CD8-positive, alpha-beta memory T cell (primary cell): ENCODE measurements around the gene HSFX1. TPM values are rescaled to one million over a fixed set of nuclear protein-coding genes. Genes with fewer than 3 reads are reported as not detected.
"Not testable (repeated sequence)": the region's sequence is repeated elsewhere in the genome, so short reads cannot be mapped to it uniquely, and the experiment has no call there.

Experiments
- CTCF ChIA-PET: fragments of 350-600 bp; sonication (Branson Sonifier 250); formaldehyde crosslinking; loops from one replicate; lab custom pipeline; 2021; ENCODE audit warnings: antibody characterized with exemption; lab: Charles Lee
- POLR2A ChIA-PET: fragments of 350-600 bp; sonication (Branson Sonifier 250); formaldehyde crosslinking; loops from one replicate; lab custom pipeline; 2021; ENCODE audit warnings: antibody characterized with exemption; lab: Charles Lee
- DNase-seq, 5 donors: peaks; one replicate each; pipeline versions ENCODE4 v3.0.0 to v3.0.0-alpha.2; 2020 to 2022; ENCODE audit warnings: mixed read lengths in 1 of 5
- H3K27ac ChIP-seq: one replicate; pipeline ENCODE4 v1.7.0; 2013; ENCODE audit warnings: low read depth, mild to moderate bottlenecking, low read length, moderate library complexity
- H3K27me3 ChIP-seq: 2 replicates; pipeline ENCODE4 v1.7.0; 2013; ENCODE audit warnings: low read length, mild to moderate bottlenecking; ENCODE audit not compliant: insufficient read depth, poor library complexity, severe bottlenecking
- H3K36me3 ChIP-seq: 2 replicates; pipeline ENCODE4 v1.7.0; 2013; ENCODE audit warnings: mild to moderate bottlenecking, low read length, moderate library complexity; ENCODE audit not compliant: insufficient read depth
- H3K4me1 ChIP-seq: 2 replicates; pipeline ENCODE4 v1.7.0; 2013; ENCODE audit warnings: mild to moderate bottlenecking, low read length, moderate library complexity; ENCODE audit not compliant: insufficient read depth
- H3K4me3 ChIP-seq: 2 replicates; pipeline ENCODE4 v1.7.0; 2013; ENCODE audit warnings: mild to moderate bottlenecking, low read length
- H3K9me3 ChIP-seq: 2 replicates; pipeline ENCODE4 v1.7.0; 2013; ENCODE audit warnings: mild to moderate bottlenecking, low read length
- H3K27ac Mint-ChIP-seq, 8 donors: one replicate each; pipeline ENCODE4 v1.8.0; 2020 to 2021; ENCODE audit warnings: mixed read lengths in 8 of 8, mild to moderate bottlenecking in 6 of 8, inconsistent platforms in 3 of 8, moderate library complexity in 3 of 8
- H3K27me3 Mint-ChIP-seq, 2 donors: one replicate each; pipeline ENCODE4 v1.8.0; 2020 to 2021; ENCODE audit warnings: mixed read lengths in 2 of 2, mild to moderate bottlenecking in 1 of 2, moderate library complexity in 1 of 2
- H3K36me3 Mint-ChIP-seq, 3 donors: one replicate each; pipeline ENCODE4 v1.8.0; 2020 to 2021; ENCODE audit warnings: mixed read lengths in 3 of 3, inconsistent platforms in 1 of 3, mild to moderate bottlenecking in 1 of 3
- H3K4me1 Mint-ChIP-seq, 3 donors: one replicate each; pipeline ENCODE4 v1.8.0; 2020 to 2021; ENCODE audit warnings: mixed read lengths in 3 of 3, inconsistent platforms in 1 of 3, mild to moderate bottlenecking in 1 of 3
- H3K4me3 Mint-ChIP-seq, 7 donors: one replicate each; pipeline ENCODE4 v1.8.0; 2020 to 2021; ENCODE audit warnings: mixed read lengths in 7 of 7, mild to moderate bottlenecking in 6 of 7, moderate library complexity in 4 of 7, inconsistent platforms in 2 of 7
- H3K9me3 Mint-ChIP-seq, 5 donors: one replicate each; pipeline ENCODE4 v1.8.0; 2020 to 2022; ENCODE audit warnings: mixed read lengths in 5 of 5, mild to moderate bottlenecking in 3 of 5, moderate library complexity in 2 of 5, inconsistent platforms in 1 of 5
- polyA plus RNA-seq: library from polyadenylated mRNA; unstranded; fragments of 300-500 nt; fragmentation: Illumina TruSeq; gene quantifications from one replicate; pipeline ENCODE4 v1.2.3, GENCODE V29; 2021
- total RNA-seq, 2 experiments: library from RNA; stranded (reverse); gene quantifications; one replicate each; pipeline ENCODE4 v1.2.3, GENCODE V29; 2021

The HSFX1 gene
- total and polyA plus RNA-seq, 3 experiments from 2014 or later, result 0.14 to 0.29 TPM; not detected in 1

- Mint-ChIP-seq H3K36me3 (no peaks in the 10 kb centered on the region), H3K9me3 (no peaks in the 10 kb centered on the region), H3K27me3 (peaks cover 3 to 11% of the 10 kb centered on the region in 2 donors), H3K27ac (no peak overlapping the region), H3K4me3 (no peak overlapping the region), H3K4me1 (no peaks in the 10 kb centered on the region)
- ChIA-PET CTCF (no interaction called here), POLR2A (no interaction called here)
- Histone ChIP-seq H3K36me3 (no peaks in the 10 kb centered on the region), H3K4me3 (no peak overlapping the region), H3K9me3 (no peaks in the 10 kb centered on the region), H3K27ac (no peak overlapping the region), H3K4me1 (no peaks in the 10 kb centered on the region), H3K27me3 (no peaks in the 10 kb centered on the region)
- DNase-seq, result no peak
Observed at GRCh38 chrX:149760965-149761364, 12.9 kb upstream of the HSFX1 start.

- H3K4me1 Mint-ChIP-seq, H3K4me3 ChIP-seq, CTCF ChIA-PET, H3K9me3 Mint-ChIP-seq, POLR2A ChIA-PET, H3K36me3 Mint-ChIP-seq, H3K27ac ChIP-seq, H3K4me1 ChIP-seq, H3K9me3 ChIP-seq, H3K27me3 ChIP-seq, H3K36me3 ChIP-seq, H3K4me3 Mint-ChIP-seq, DNase-seq, H3K27ac Mint-ChIP-seq, H3K27me3 Mint-ChIP-seq: not testable (repeated sequence)
Observed at GRCh38 chrX:149761858-149762674, 11.8 kb upstream of the HSFX1 start.

- Mint-ChIP-seq H3K36me3 (no peaks in the 10 kb centered on the region), H3K4me1 (no peaks in the 10 kb centered on the region), H3K27me3 (peaks cover 3 to 9% of the 10 kb centered on the region in 2 donors), H3K27ac (no peak overlapping the region), H3K4me3 (no peak overlapping the region), H3K9me3 (no peaks in the 10 kb centered on the region)
- Histone ChIP-seq H3K4me1 (no peaks in the 10 kb centered on the region), H3K36me3 (no peaks in the 10 kb centered on the region), H3K9me3 (no peaks in the 10 kb centered on the region), H3K27me3 (no peaks in the 10 kb centered on the region), H3K27ac (no peak overlapping the region), H3K4me3 (no peak overlapping the region)
- ChIA-PET POLR2A (no interaction called here), CTCF (no interaction called here)
- no peak for DNase-seq
Observed at GRCh38 chrX:149762696-149763614, 10.9 kb upstream of the HSFX1 start.

- H3K4me3 Mint-ChIP-seq, H3K27ac ChIP-seq, H3K27ac Mint-ChIP-seq, H3K4me3 ChIP-seq, DNase-seq, H3K4me1 Mint-ChIP-seq, H3K36me3 ChIP-seq, H3K4me1 ChIP-seq, H3K36me3 Mint-ChIP-seq, POLR2A ChIA-PET, H3K27me3 Mint-ChIP-seq, CTCF ChIA-PET, H3K27me3 ChIP-seq, H3K9me3 ChIP-seq, H3K9me3 Mint-ChIP-seq: not testable (repeated sequence)
Observed at GRCh38 chrX:149770344-149770743, 3.5 kb upstream of the HSFX1 start.

- H3K9me3 Mint-ChIP-seq, H3K27me3 Mint-ChIP-seq, H3K36me3 Mint-ChIP-seq, H3K4me3 ChIP-seq, POLR2A ChIA-PET, DNase-seq, H3K4me1 ChIP-seq, H3K4me3 Mint-ChIP-seq, H3K4me1 Mint-ChIP-seq, H3K27me3 ChIP-seq, H3K36me3 ChIP-seq, H3K9me3 ChIP-seq, H3K27ac ChIP-seq, CTCF ChIA-PET, H3K27ac Mint-ChIP-seq: not testable (repeated sequence)
Observed at GRCh38 chrX:149773026-149773425, 842 bp upstream of the HSFX1 start.

DNA sequence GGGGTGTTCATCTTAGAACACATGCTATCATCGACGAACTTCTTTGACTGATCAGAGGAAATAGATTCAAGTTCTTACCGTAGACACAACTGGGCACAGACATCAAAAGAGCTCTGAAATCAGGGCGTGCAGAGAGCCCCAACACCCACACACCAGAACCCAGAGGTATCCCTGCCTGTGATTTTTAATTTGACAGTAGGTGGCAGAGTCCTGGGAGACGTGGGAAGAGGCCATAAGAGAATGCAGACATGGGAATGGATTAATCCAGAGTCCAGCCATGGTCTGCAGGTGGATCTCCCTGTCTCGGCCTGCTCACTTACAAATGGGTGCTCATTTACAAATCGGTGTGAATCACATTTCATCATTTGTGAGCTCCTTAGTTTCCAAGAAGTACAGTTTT is 4.1 kb downstream of the HSFX1 start:
- H3K27ac Mint-ChIP-seq, H3K27me3 Mint-ChIP-seq, H3K4me1 Mint-ChIP-seq, DNase-seq, H3K4me3 Mint-ChIP-seq, H3K27ac ChIP-seq, H3K4me1 ChIP-seq, H3K36me3 ChIP-seq, H3K36me3 Mint-ChIP-seq, H3K9me3 Mint-ChIP-seq, H3K9me3 ChIP-seq, POLR2A ChIA-PET, H3K27me3 ChIP-seq, H3K4me3 ChIP-seq, CTCF ChIA-PET: not testable (repeated sequence)

DNA sequence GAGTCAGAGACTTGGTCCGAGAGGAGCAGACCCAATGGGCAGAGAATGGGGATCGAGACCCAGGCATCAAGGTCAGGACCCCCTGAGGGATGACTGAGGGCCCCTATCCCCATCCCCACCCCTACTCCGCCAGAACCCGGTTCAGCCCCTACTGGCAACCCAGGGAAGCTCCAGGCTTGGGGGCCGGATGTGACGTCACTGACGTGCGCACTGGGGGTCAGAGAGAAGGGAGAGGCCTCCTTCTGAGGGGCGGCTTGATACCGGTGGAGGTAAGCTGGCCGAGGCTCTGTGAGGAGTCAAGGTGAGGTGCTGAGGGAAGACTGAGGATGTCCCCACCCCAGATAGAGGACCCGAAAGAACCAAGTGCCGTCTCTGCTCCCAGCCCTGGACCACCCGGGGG is 7.9 kb downstream of the HSFX1 start, which contains the start of gene MAGEA9:
TSS of gene MAGEA9 (plus strand) at position 204 of the 400 bp plus-strand sequence. CDS start 4,281 bp downstream, outside the sequence.
- H3K9me3 ChIP-seq, DNase-seq, H3K4me1 Mint-ChIP-seq, H3K4me3 Mint-ChIP-seq, H3K4me1 ChIP-seq, H3K36me3 ChIP-seq, H3K4me3 ChIP-seq, H3K27ac Mint-ChIP-seq, H3K27me3 Mint-ChIP-seq, H3K27me3 ChIP-seq, CTCF ChIA-PET, H3K27ac ChIP-seq, H3K9me3 Mint-ChIP-seq, POLR2A ChIA-PET, H3K36me3 Mint-ChIP-seq: not testable (repeated sequence)

GRCh38 chrX:149795531-149795930 is 21.7 kb downstream of the HSFX1 start:
- H3K27me3 Mint-ChIP-seq, H3K4me1 ChIP-seq, H3K9me3 ChIP-seq, DNase-seq, CTCF ChIA-PET, POLR2A ChIA-PET, H3K4me3 Mint-ChIP-seq, H3K4me3 ChIP-seq, H3K27ac Mint-ChIP-seq, H3K9me3 Mint-ChIP-seq, H3K36me3 ChIP-seq, H3K27ac ChIP-seq, H3K27me3 ChIP-seq, H3K36me3 Mint-ChIP-seq: not testable (repeated sequence)
- peaks cover 15 to 30% (median 23%) of the 10 kb centered on the region in 3 donors for H3K4me1 Mint-ChIP-seq
